RPMI8226 (cell line): Measurements from ENCODE around the gene ARHGAP24.

Experiments
- DNase-seq: peaks from one replicate; pipeline ENCODE4 v3.0.0-alpha.2; 2015

ARHGAP24 gene

GRCh38 chr4:85474818-85475630, at the start of gene ARHGAP24:
Gene ARHGAP24 (plus strand): TSS chr4:85475150.
- peak; percentile 89 for DNase-seq

GRCh38 chr4:85426366-85426765, 48.6 kb upstream of the ARHGAP24 start:
- DNase-seq = no peak

GRCh38 chr4:85427123-85427522, 47.8 kb upstream of the ARHGAP24 start:
- DNase-seq = no peak

GRCh38 chr4:85430226-85430625, 44.7 kb upstream of the ARHGAP24 start:
- no peak for DNase-seq

- no peak for DNase-seq
Measured at GRCh38 chr4:85430697-85431096, 44.3 kb upstream of the ARHGAP24 start.

- DNase-seq = no peak
Measured at GRCh38 chr4:85431156-85431555, 43.8 kb upstream of the ARHGAP24 start.

GRCh38 chr4:85431881-85432485, 43.0 kb upstream of the ARHGAP24 start:
- DNase-seq = no peak

GRCh38 chr4:85445050-85445639, 29.8 kb upstream of the ARHGAP24 start:
- DNase-seq = no peak

GRCh38 chr4:85446141-85446861, 28.6 kb upstream of the ARHGAP24 start:
- DNase-seq = no peak

GRCh38 chr4:85448906-85449890, 25.8 kb upstream of the ARHGAP24 start:
- peak; percentile 35 for DNase-seq

GRCh38 chr4:85452058-85452731, 22.8 kb upstream of the ARHGAP24 start:
- DNase-seq = no peak

GRCh38 chr4:85455942-85456341, 19.0 kb upstream of the ARHGAP24 start:
- no peak for DNase-seq

GRCh38 chr4:85457752-85458467, 17.0 kb upstream of the ARHGAP24 start:
- DNase-seq = no peak

GRCh38 chr4:85459736-85460135, 15.2 kb upstream of the ARHGAP24 start:
- no peak for DNase-seq

- no peak for DNase-seq
Measured at GRCh38 chr4:85474356-85474755, 594 bp upstream of the ARHGAP24 start.

GRCh38 chr4:85475631-85476233, 782 bp downstream of the ARHGAP24 start:
- peak; percentile 35 for DNase-seq

GRCh38 chr4:85476381-85476780, 1.4 kb downstream of the ARHGAP24 start:
- DNase-seq = no peak

GRCh38 chr4:85477534-85477933, 2.6 kb downstream of the ARHGAP24 start:
- peak; percentile 19 for DNase-seq

GRCh38 chr4:85478576-85478975, 3.6 kb downstream of the ARHGAP24 start:
- DNase-seq = no peak

- peak; percentile 15 for DNase-seq
Measured at GRCh38 chr4:85482010-85482738, 7.2 kb downstream of the ARHGAP24 start.
